ENCODE measurements around the gene UGT1A7.
"Not testable (repeated sequence)": the region's sequence is repeated elsewhere in the genome, so short reads cannot be mapped to it uniquely, and the experiment has no call there.

DNA sequence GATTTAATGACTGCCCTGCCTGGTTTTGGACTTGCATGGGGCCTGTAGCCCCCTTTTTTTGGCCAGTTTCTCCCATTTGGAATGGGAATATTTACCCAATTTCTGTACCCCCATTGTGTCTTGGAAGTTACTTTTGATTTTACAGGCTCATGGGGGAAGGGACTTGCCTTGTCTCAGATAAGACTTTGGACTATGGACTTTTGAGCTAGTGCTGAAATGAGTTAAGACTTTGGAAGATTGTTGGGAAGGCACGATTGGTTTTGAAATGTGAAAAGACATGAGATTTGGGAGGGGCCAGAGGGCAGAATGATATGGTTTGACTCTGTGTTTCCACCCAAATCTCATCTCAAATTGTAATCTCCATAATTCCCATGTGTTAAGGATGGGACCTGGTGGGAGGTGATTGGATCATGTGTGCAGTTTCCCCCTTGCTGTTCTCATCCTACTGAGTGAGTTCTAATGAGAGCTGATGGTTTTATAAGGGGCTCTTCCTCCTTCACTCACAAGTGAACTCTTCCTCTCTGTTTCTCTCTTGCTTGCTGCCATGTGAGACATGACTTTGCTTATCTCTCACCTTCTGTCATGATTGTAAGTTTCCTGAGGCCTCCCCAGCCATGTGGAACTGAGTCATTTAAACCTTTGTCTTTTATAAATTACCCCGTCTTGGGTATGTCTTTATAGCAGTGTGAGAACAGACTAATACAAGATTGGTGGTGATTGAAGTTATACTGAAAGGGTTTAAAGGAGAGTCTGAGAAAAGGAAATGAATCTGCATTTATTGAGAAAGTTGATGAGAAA lies 69.7 kb downstream of the UGT1A7 start:
- TF ChIP-seq EZH2 (IDR thresholded peaks at IDR 0.05; ENCODE audit: insufficient read depth, poor library complexity, severe bottlenecking); EZH2phosphoT487 (IDR thresholded peaks at IDR 0.05; ENCODE audit: insufficient read depth, low read depth): not testable (repeated sequence)
